HL-60 (cell line): ENCODE data around the gene EHD4.

Experiments used
- DNase-seq, 2 experiments: peaks; one replicate each; pipeline ENCODE4 v3.0.0-alpha.2; 2010 to 2020; ENCODE audit warnings: low read depth in 1 of 2, low spot score in 1 of 2
- H3K27ac ChIP-seq: fragments of 250-450 bp; sonication (Bioruptor Pico); replicated peaks from 2 replicates; pipeline ENCODE4 v1.5.1; 2020; ENCODE audit warnings: mild to moderate bottlenecking, moderate library complexity
- H3K27me3 ChIP-seq: fragments of 250-450 bp; sonication (Bioruptor Pico); 2 replicates; pipeline ENCODE4 v1.5.1; 2021; ENCODE audit warnings: mild to moderate bottlenecking, moderate library complexity; ENCODE audit not compliant: insufficient read depth, poor library complexity, severe bottlenecking
- H3K4me3 ChIP-seq: replicated peaks from 2 replicates; pipeline ENCODE4 v1.5.1; 2011; ENCODE audit warnings: mild to moderate bottlenecking, control low read depth, low read length; ENCODE audit not compliant: insufficient read depth
- CTCF ChIP-seq: IDR thresholded peaks from one replicate; pipeline ENCODE4 v1.5.1; 2011; ENCODE audit warnings: low read length, control low read depth, inconsistent platforms; ENCODE audit not compliant: insufficient read depth
- GABPA ChIP-seq: IDR thresholded peaks from 2 replicates; pipeline ENCODE4 v1.6.1; 2012; ENCODE audit warnings: low read depth
- POLR2AphosphoS5 ChIP-seq: IDR thresholded peaks from 2 replicates; pipeline ENCODE4 v1.6.1; 2012; ENCODE audit warnings: low read depth
- SPI1 ChIP-seq: IDR thresholded peaks from 2 replicates; pipeline ENCODE4 v1.6.1; 2012; ENCODE audit warnings: low read depth, mild to moderate bottlenecking, borderline replicate concordance
- TF ChIP-seq, protein P1 (sequence below): IDR thresholded peaks from 2 replicates; pipeline ENCODE4 v1.6.1; 2012; ENCODE audit warnings: low read depth; ENCODE audit not compliant: insufficient replicate concordance

The EHD4 gene

GRCh38 chr15:41950127-41950483, 22.3 kb downstream of the EHD4 start:
- no peak overlapping the region for H3K27ac ChIP-seq
- H3K4me3 ChIP-seq = no peak overlapping the region
- TF ChIP-seq, protein P1, sequence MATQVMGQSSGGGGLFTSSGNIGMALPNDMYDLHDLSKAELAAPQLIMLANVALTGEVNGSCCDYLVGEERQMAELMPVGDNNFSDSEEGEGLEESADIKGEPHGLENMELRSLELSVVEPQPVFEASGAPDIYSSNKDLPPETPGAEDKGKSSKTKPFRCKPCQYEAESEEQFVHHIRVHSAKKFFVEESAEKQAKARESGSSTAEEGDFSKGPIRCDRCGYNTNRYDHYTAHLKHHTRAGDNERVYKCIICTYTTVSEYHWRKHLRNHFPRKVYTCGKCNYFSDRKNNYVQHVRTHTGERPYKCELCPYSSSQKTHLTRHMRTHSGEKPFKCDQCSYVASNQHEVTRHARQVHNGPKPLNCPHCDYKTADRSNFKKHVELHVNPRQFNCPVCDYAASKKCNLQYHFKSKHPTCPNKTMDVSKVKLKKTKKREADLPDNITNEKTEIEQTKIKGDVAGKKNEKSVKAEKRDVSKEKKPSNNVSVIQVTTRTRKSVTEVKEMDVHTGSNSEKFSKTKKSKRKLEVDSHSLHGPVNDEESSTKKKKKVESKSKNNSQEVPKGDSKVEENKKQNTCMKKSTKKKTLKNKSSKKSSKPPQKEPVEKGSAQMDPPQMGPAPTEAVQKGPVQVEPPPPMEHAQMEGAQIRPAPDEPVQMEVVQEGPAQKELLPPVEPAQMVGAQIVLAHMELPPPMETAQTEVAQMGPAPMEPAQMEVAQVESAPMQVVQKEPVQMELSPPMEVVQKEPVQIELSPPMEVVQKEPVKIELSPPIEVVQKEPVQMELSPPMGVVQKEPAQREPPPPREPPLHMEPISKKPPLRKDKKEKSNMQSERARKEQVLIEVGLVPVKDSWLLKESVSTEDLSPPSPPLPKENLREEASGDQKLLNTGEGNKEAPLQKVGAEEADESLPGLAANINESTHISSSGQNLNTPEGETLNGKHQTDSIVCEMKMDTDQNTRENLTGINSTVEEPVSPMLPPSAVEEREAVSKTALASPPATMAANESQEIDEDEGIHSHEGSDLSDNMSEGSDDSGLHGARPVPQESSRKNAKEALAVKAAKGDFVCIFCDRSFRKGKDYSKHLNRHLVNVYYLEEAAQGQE = no peak
- no peak for TF ChIP-seq POLR2AphosphoS5
- no peak for TF ChIP-seq SPI1
- no peak for TF ChIP-seq GABPA
- TF ChIP-seq CTCF = no peak
- no peak for DNase-seq
- no peaks in the 10 kb centered on the region for H3K27me3 ChIP-seq

DNA sequence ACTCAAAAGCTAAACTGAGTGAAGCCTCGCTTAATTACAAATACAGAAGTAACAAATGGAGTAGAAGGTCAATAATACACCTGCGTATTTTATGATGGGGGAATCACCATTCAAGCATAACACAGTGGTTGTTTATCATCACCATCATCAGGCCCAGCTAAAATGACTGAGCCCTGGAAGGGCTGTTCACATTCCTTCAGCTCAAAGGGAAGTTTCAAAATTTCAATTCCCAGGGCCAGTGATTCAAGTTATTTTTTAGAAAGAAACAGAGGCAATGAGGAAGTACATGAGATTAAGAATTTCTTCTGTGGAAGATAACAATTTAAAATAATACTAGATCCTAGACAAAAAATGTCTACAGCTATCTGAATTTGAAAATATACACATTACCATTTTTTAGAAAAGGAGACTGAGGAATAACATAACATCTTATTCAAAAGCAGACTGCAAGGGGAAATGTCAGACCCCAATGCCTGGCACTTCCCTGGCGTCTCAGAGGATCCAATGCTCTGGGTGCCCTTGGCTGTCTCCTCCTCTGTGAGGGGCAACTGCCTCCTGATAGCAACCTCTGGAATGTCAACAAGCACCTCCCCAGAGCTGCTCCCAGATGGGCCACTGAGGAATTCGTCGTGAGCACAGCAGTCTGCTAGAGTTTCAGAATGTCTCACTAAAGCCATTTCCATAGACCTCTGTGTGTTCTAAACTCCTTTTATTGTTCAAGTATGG, 22.8 kb downstream of the EHD4 start:
- Histone ChIP-seq H3K4me3 (no peak overlapping the region), H3K27me3 (no peaks in the 10 kb centered on the region), H3K27ac (no peak overlapping the region)
- TF ChIP-seq GABPA (no peak), POLR2AphosphoS5 (no peak), CTCF (no peak), SPI1 (no peak)
- TF ChIP-seq, protein P1 = no peak
- DNase-seq = no peak

GRCh38 chr15:41948490-41948889, 23.9 kb downstream of the EHD4 start:
- no peak for DNase-seq
- no peak for TF ChIP-seq POLR2AphosphoS5

GRCh38 chr15:41946970-41947369, 25.4 kb downstream of the EHD4 start:
- TF ChIP-seq CTCF (no peak), POLR2AphosphoS5 (no peak), SPI1 (no peak), GABPA (no peak)
- TF ChIP-seq, protein P1 = no peak
- H3K4me3 ChIP-seq = no peak overlapping the region
- no peak overlapping the region for H3K27ac ChIP-seq
- H3K27me3 ChIP-seq = no peaks in the 10 kb centered on the region
- no peak for DNase-seq

More at GRCh38 chr15:41948490-41948889, 23.9 kb downstream of the EHD4 start:
- Histone ChIP-seq H3K27me3 (no peaks in the 10 kb centered on the region), H3K4me3 (no peak overlapping the region), H3K27ac (no peak overlapping the region)
